ENCODE data around the gene NMT1. TPM values are rescaled to one million over a fixed set of nuclear protein-coding genes. Genes with fewer than 3 reads are reported as not detected.

Gene NMT1
- total and polyA plus RNA-seq, 2 experiments from 2014 or later: 71.2 to 126 TPM

- WGBS (ENCODE audit: low lambda C conversion rate, missing lambda C conversion rate): 95% methylated on average over 5 of the region's 5 CpGs
These were observed 45.0 kb downstream of the NMT1 start for GRCh38 chr17:45106096-45106495.

GRCh38 chr17:45106582-45106981 lies 45.5 kb downstream of the NMT1 start:
- Histone ChIP-seq H3K9me3 (ENCODE audit: low read depth) (no peaks in the 10 kb centered on the region), H3K36me3 (replicated peaks; ENCODE audit: insufficient read depth, low read depth) (peaks cover 4% of the 10 kb centered on the region), H3K9me2 (replicated peaks; ENCODE audit: insufficient read depth) (no peaks in the 10 kb centered on the region), H3K4me3 (no peak overlapping the region), H3K79me2 (no peaks in the 10 kb centered on the region), H4K20me1 (ENCODE audit: insufficient read depth, poor library complexity, severe bottlenecking) (peaks cover 4% of the 10 kb centered on the region), H3K4me2 (no peak overlapping the region), H3K27me3 (no peaks in the 10 kb centered on the region), H3K4me1 (ENCODE audit: insufficient read depth) (peaks cover 16% of the 10 kb centered on the region), H2AFZ (no peak overlapping the region), H3K27ac (no peak overlapping the region)
- DNase-seq (ENCODE audit: low spot score): no peak
- TF ChIP-seq CTCF (IDR thresholded peaks at IDR 0.05; ENCODE audit: poor library complexity) (no peak), EZH2 (IDR thresholded peaks at IDR 0.05; ENCODE audit: borderline replicate concordance) (no peak), EZH2phosphoT487 (IDR thresholded peaks at IDR 0.05; ENCODE audit: low read depth, severe bottlenecking, unreplicated experiment) (no peak)
- 93% methylated on average over 5 of the region's 5 CpGs for WGBS (ENCODE audit: low lambda C conversion rate, missing lambda C conversion rate)

More at GRCh38 chr17:45106096-45106495, 45.0 kb downstream of the NMT1 start:
- Histone ChIP-seq H4K20me1 (ENCODE audit: insufficient read depth, poor library complexity, severe bottlenecking) (peaks cover 4% of the 10 kb centered on the region), H3K4me3 (no peak overlapping the region), H3K9me3 (ENCODE audit: low read depth) (no peaks in the 10 kb centered on the region), H3K36me3 (replicated peaks; ENCODE audit: insufficient read depth, low read depth) (peaks cover 4% of the 10 kb centered on the region), H3K27me3 (no peaks in the 10 kb centered on the region), H3K27ac (no peak overlapping the region), H3K9me2 (replicated peaks; ENCODE audit: insufficient read depth) (no peaks in the 10 kb centered on the region), H3K4me2 (no peak overlapping the region), H2AFZ (no peak overlapping the region), H3K4me1 (ENCODE audit: insufficient read depth) (peaks cover 20% of the 10 kb centered on the region), H3K79me2 (no peaks in the 10 kb centered on the region)
- TF ChIP-seq CTCF (IDR thresholded peaks at IDR 0.05; ENCODE audit: poor library complexity): no peak
- no peak for TF ChIP-seq EZH2phosphoT487 (IDR thresholded peaks at IDR 0.05; ENCODE audit: low read depth, severe bottlenecking, unreplicated experiment)
- no peak for TF ChIP-seq EZH2 (IDR thresholded peaks at IDR 0.05; ENCODE audit: borderline replicate concordance)
- DNase-seq (ENCODE audit: low spot score): no peak

- 85% methylated on average over 13 of the region's 13 CpGs for WGBS (ENCODE audit: low lambda C conversion rate, missing lambda C conversion rate)
- Histone ChIP-seq H3K36me3 (replicated peaks; ENCODE audit: insufficient read depth, low read depth) (peaks cover 4% of the 10 kb centered on the region), H3K9me2 (replicated peaks; ENCODE audit: insufficient read depth) (no peaks in the 10 kb centered on the region), H3K27ac (no peak overlapping the region), H3K79me2 (no peaks in the 10 kb centered on the region), H4K20me1 (ENCODE audit: insufficient read depth, poor library complexity, severe bottlenecking) (peaks cover 4% of the 10 kb centered on the region), H3K4me3 (no peak overlapping the region), H3K4me2 (no peak overlapping the region), H3K4me1 (ENCODE audit: insufficient read depth) (peaks cover 8% of the 10 kb centered on the region), H3K9me3 (ENCODE audit: low read depth) (no peaks in the 10 kb centered on the region), H2AFZ (no peak overlapping the region), H3K27me3 (no peaks in the 10 kb centered on the region)
- no peak for TF ChIP-seq EZH2phosphoT487 (IDR thresholded peaks at IDR 0.05; ENCODE audit: low read depth, severe bottlenecking, unreplicated experiment)
- no peak for TF ChIP-seq EZH2 (IDR thresholded peaks at IDR 0.05; ENCODE audit: borderline replicate concordance)
- no peak for TF ChIP-seq CTCF (IDR thresholded peaks at IDR 0.05; ENCODE audit: poor library complexity)
- DNase-seq (ENCODE audit: low spot score): no peak
These were observed 46.3 kb downstream of the NMT1 start for GRCh38 chr17:45107293-45108010.
